KOPT-K1 (cell line): ENCODE results near the gene NXT2.

Experiments used
- H3K27ac ChIP-seq: fragments of 200-600 bp; sonication (generic); 2 replicates; pipeline ENCODE4 v1.5.1; 2016; ENCODE audit warnings: antibody characterized with exemption, mild to moderate bottlenecking, low read depth, low read length; ENCODE audit not compliant: poor library complexity, severe bottlenecking
- H3K36me3 ChIP-seq: fragments of 200-600 bp; sonication (generic); 2 replicates; pipeline ENCODE4 v1.5.1; 2017; ENCODE audit warnings: antibody characterized with exemption, mild to moderate bottlenecking, low read length, moderate library complexity; ENCODE audit not compliant: insufficient read depth
- H3K9me3 ChIP-seq: fragments of 200-600 bp; sonication (generic); 2 replicates; pipeline ENCODE4 v1.5.1; 2017; ENCODE audit warnings: antibody characterized with exemption, low read length, mild to moderate bottlenecking; ENCODE audit not compliant: insufficient read depth, poor library complexity, severe bottlenecking

NXT2 gene

GRCh38 chrX:109577055-109577454, 40.4 kb downstream of the NXT2 start:
- Histone ChIP-seq H3K36me3 (no peaks in the 10 kb centered on the region), H3K9me3 (no peaks in the 10 kb centered on the region), H3K27ac (no peak overlapping the region)

- Histone ChIP-seq H3K9me3 (no peaks in the 10 kb centered on the region), H3K27ac (no peak overlapping the region), H3K36me3 (no peaks in the 10 kb centered on the region)
Measured at GRCh38 chrX:109578916-109579315, 42.3 kb downstream of the NXT2 start.

- Histone ChIP-seq H3K9me3 (no peaks in the 10 kb centered on the region), H3K36me3 (no peaks in the 10 kb centered on the region), H3K27ac (no peak overlapping the region)
Measured at GRCh38 chrX:109585488-109585887, 48.8 kb downstream of the NXT2 start.

- no peaks in the 10 kb centered on the region for H3K9me3 ChIP-seq
- no peak overlapping the region for H3K27ac ChIP-seq
- H3K36me3 ChIP-seq, result no peaks in the 10 kb centered on the region
Measured at GRCh38 chrX:109590176-109590575, 53.5 kb downstream of the NXT2 start.
